GM23338 (cell line): ENCODE data around the gene AMFR. TPM values are rescaled to one million over a fixed set of nuclear protein-coding genes. Genes with fewer than 3 reads are reported as not detected.

ENCODE experiments used
- ATAC-seq: fragments of 200-7000 bp; cut with Tn5 transposase; 3 replicates; pipeline ENCODE4 v1.9.1; 2020
- DNase-seq: peaks from one replicate; pipeline ENCODE4 v3.0.0-alpha.2; 2015; ENCODE audit warnings: low spot score
- H2AFZ ChIP-seq: fragments of 200-600 bp; sonication (generic); 2 replicates; pipeline ENCODE4 v1.8.0; 2016; ENCODE audit warnings: antibody characterized with exemption, mild to moderate bottlenecking, moderate library complexity
- H3F3A ChIP-seq: fragments of 200-600 bp; sonication (generic); replicated peaks from 2 replicates; pipeline ENCODE4 v1.8.0; 2017; ENCODE audit warnings: antibody characterized with exemption, mixed run types, low read depth
- H3K27ac ChIP-seq: fragments of 200-600 bp; sonication (generic); 2 replicates; pipeline ENCODE4 v1.6.1; 2016; ENCODE audit warnings: low read depth
- H3K27me3 ChIP-seq: fragments of 200-600 bp; sonication (generic); 2 replicates; pipeline ENCODE4 v1.8.0; 2016; ENCODE audit warnings: mild to moderate bottlenecking, mixed run types, moderate library complexity; ENCODE audit not compliant: insufficient read depth
- H3K36me3 ChIP-seq: fragments of 200-600 bp; sonication (generic); 2 replicates; pipeline ENCODE4 v1.8.0; 2016; ENCODE audit warnings: mild to moderate bottlenecking; ENCODE audit not compliant: insufficient read depth
- H3K4me1 ChIP-seq: fragments of 200-600 bp; sonication (generic); 2 replicates; pipeline ENCODE4 v1.8.0; 2016; ENCODE audit warnings: mild to moderate bottlenecking, moderate library complexity; ENCODE audit not compliant: insufficient read depth
- H3K4me2 ChIP-seq: fragments of 200-600 bp; sonication (generic); 2 replicates; pipeline ENCODE4 v1.7.1; 2017; ENCODE audit warnings: mixed run types
- H3K4me3 ChIP-seq: fragments of 200-600 bp; sonication (generic); 2 replicates; pipeline ENCODE4 v1.6.1; 2016; ENCODE audit warnings: mixed run types
- H3K79me2 ChIP-seq: fragments of 200-600 bp; sonication (generic); replicated peaks from 2 replicates; pipeline ENCODE4 v1.8.0; 2017; ENCODE audit warnings: mild to moderate bottlenecking; ENCODE audit not compliant: insufficient read depth
- H3K9me2 ChIP-seq: fragments of 200-600 bp; sonication (generic); 2 replicates; pipeline ENCODE4 v1.8.0; 2017; ENCODE audit not compliant: insufficient read depth
- H4K20me1 ChIP-seq: fragments of 200-600 bp; sonication (generic); replicated peaks from 2 replicates; pipeline ENCODE4 v1.8.0; 2017; ENCODE audit warnings: mild to moderate bottlenecking; ENCODE audit not compliant: insufficient read depth
- H3K27ac Mint-ChIP-seq: 2 replicates; pipeline ENCODE4 v1.8.0; 2020; ENCODE audit warnings: inconsistent platforms, mild to moderate bottlenecking, moderate library complexity, mixed read lengths
- H3K27me3 Mint-ChIP-seq: 3 replicates; pipeline ENCODE4 v1.8.0; 2022; ENCODE audit warnings: low read depth, mild to moderate bottlenecking, moderate library complexity, mixed read lengths, inconsistent platforms; ENCODE audit not compliant: insufficient read depth, poor library complexity
- H3K36me3 Mint-ChIP-seq: 3 replicates; pipeline ENCODE4 v1.8.0; 2021; ENCODE audit warnings: low read depth, mild to moderate bottlenecking, inconsistent platforms, moderate library complexity, mixed read lengths
- H3K4me1 Mint-ChIP-seq: 3 replicates; pipeline ENCODE4 v1.8.0; 2020; ENCODE audit warnings: mild to moderate bottlenecking, inconsistent platforms, mixed read lengths
- H3K4me3 Mint-ChIP-seq: 3 replicates; pipeline ENCODE4 v1.8.0; 2021; ENCODE audit warnings: moderate library complexity, mild to moderate bottlenecking, inconsistent platforms, mixed read lengths
- H3K9me3 Mint-ChIP-seq: 3 replicates; pipeline ENCODE4 v1.8.0; 2020; ENCODE audit warnings: moderate library complexity, mild to moderate bottlenecking, inconsistent platforms, mixed read lengths
- EZH2 ChIP-seq: fragments of 200-600 bp; sonication (generic); IDR thresholded peaks from one replicate; pipeline ENCODE4 v1.8.0; 2017; ENCODE audit warnings: antibody characterized with exemption, mild to moderate bottlenecking, low read depth; ENCODE audit not compliant: unreplicated experiment
- NANOG ChIP-seq: IDR thresholded peaks from 2 replicates; pipeline ENCODE4 v1.6.1; 2016; ENCODE audit warnings: antibody characterized with exemption, borderline replicate concordance
- ZNF114 ChIP-seq: fragments of 250-450 bp; sonication (Bioruptor Pico); IDR thresholded peaks from 2 replicates; pipeline ENCODE4 v1.5.0; 2020; ENCODE audit warnings: mild to moderate bottlenecking, moderate library complexity
- polyA plus RNA-seq: library from polyadenylated mRNA; unstranded; fragments of >200 nt; fragmentation: Nextera tagmentation; extraction: Ambion mirVana; gene quantifications from 2 replicates; pipeline ENCODE4 v1.2.1, GENCODE V29; 2016
- total RNA-seq: library from RNA; depleted of rRNA; stranded (reverse); fragments of >200 nt; shearing (Covaris generic); gene quantifications from 2 replicates; pipeline ENCODE4 v1.2.3, GENCODE V29; 2014
- TF ChIP-seq, protein P1 (sequence below): fragments of 250-450 bp; sonication (Bioruptor Pico); IDR thresholded peaks from 2 replicates; pipeline ENCODE4 v1.5.0; 2020; ENCODE audit warnings: mild to moderate bottlenecking, moderate library complexity
- TF ChIP-seq, protein P2 (sequence below): IDR thresholded peaks from 2 replicates; pipeline ENCODE4 v1.6.1; 2016; ENCODE audit warnings: antibody characterized with exemption

The AMFR gene
- total and polyA plus RNA-seq, 2 experiments from 2014 or later: 9.0 to 41.1 TPM

DNA sequence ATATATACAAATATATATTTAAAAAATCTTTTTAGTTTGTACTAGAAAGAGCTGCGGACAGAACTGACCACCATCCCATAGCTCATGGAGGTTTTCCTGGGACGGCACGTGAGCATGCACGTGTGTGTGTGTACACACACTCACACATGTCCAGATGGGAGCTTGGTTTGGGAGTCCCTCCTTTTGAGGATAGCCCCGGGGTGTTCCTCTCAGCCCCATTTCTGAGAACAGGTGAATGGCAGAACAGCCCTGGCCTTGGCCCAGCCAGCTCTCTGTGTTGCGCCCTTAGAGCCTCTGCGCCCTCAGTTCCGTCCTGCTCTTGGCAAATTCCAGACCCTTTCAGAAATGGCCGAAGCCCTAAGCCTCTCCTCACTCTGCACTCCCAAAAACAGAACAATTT, 70.1 kb downstream of the AMFR start (continued):
- TF ChIP-seq, protein P1, sequence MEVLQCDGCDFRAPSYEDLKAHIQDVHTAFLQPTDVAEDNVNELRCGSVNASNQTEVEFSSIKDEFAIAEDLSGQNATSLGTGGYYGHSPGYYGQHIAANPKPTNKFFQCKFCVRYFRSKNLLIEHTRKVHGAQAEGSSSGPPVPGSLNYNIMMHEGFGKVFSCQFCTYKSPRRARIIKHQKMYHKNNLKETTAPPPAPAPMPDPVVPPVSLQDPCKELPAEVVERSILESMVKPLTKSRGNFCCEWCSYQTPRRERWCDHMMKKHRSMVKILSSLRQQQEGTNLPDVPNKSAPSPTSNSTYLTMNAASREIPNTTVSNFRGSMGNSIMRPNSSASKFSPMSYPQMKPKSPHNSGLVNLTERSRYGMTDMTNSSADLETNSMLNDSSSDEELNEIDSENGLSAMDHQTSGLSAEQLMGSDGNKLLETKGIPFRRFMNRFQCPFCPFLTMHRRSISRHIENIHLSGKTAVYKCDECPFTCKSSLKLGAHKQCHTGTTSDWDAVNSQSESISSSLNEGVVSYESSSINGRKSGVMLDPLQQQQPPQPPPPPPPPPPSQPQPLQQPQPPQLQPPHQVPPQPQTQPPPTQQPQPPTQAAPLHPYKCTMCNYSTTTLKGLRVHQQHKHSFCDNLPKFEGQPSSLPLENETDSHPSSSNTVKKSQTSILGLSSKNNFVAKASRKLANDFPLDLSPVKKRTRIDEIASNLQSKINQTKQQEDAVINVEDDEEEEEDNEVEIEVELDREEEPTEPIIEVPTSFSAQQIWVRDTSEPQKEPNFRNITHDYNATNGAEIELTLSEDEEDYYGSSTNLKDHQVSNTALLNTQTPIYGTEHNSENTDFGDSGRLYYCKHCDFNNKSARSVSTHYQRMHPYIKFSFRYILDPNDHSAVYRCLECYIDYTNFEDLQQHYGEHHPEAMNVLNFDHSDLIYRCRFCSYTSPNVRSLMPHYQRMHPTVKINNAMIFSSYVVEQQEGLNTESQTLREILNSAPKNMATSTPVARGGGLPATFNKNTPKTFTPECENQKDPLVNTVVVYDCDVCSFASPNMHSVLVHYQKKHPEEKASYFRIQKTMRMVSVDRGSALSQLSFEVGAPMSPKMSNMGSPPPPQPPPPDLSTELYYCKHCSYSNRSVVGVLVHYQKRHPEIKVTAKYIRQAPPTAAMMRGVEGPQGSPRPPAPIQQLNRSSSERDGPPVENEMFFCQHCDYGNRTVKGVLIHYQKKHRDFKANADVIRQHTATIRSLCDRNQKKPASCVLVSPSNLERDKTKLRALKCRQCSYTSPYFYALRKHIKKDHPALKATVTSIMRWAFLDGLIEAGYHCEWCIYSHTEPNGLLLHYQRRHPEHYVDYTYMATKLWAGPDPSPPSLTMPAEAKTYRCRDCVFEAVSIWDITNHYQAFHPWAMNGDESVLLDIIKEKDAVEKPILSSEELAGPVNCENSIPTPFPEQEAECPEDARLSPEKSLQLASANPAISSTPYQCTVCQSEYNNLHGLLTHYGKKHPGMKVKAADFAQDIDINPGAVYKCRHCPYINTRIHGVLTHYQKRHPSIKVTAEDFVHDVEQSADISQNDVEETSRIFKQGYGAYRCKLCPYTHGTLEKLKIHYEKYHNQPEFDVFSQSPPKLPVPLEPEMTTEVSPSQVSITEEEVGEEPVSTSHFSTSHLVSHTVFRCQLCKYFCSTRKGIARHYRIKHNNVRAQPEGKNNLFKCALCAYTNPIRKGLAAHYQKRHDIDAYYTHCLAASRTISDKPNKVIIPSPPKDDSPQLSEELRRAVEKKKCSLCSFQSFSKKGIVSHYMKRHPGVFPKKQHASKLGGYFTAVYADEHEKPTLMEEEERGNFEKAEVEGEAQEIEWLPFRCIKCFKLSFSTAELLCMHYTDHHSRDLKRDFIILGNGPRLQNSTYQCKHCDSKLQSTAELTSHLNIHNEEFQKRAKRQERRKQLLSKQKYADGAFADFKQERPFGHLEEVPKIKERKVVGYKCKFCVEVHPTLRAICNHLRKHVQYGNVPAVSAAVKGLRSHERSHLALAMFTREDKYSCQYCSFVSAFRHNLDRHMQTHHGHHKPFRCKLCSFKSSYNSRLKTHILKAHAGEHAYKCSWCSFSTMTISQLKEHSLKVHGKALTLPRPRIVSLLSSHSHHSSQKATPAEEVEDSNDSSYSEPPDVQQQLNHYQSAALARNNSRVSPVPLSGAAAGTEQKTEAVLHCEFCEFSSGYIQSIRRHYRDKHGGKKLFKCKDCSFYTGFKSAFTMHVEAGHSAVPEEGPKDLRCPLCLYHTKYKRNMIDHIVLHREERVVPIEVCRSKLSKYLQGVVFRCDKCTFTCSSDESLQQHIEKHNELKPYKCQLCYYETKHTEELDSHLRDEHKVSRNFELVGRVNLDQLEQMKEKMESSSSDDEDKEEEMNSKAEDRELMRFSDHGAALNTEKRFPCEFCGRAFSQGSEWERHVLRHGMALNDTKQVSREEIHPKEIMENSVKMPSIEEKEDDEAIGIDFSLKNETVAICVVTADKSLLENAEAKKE (CRISPR knock-in tag): no peak

DNA sequence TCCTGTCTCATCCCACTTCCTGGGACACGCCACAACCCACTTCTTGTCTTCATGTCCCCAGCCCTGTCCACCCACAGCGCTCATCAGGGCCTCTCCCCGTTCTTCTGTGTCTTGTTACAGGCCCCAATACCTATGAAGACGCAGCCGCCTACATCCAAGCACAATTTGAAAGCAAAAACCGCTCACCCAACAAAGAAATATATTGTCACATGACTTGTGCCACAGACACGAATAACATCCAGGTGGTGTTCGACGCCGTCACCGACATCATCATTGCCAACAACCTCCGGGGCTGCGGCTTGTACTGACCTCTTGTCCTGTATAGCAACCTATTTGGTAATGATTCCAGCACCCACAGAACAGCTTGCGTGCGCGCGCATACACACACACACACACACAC, 70.6 kb downstream of the AMFR start:
- H3K27ac Mint-ChIP-seq: no peak overlapping the region
- H3K4me1 ChIP-seq: peaks cover 23% of the 10 kb centered on the region
- TF ChIP-seq NANOG (no peak), EZH2 (no peak), ZNF114 (CRISPR knock-in tag) (no peak)
- TF ChIP-seq, protein P2, sequence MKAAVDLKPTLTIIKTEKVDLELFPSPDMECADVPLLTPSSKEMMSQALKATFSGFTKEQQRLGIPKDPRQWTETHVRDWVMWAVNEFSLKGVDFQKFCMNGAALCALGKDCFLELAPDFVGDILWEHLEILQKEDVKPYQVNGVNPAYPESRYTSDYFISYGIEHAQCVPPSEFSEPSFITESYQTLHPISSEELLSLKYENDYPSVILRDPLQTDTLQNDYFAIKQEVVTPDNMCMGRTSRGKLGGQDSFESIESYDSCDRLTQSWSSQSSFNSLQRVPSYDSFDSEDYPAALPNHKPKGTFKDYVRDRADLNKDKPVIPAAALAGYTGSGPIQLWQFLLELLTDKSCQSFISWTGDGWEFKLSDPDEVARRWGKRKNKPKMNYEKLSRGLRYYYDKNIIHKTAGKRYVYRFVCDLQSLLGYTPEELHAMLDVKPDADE: no peak
- TF ChIP-seq, protein P1 (CRISPR knock-in tag): no peak

More for the DNA sequence above, 70.6 kb downstream of the AMFR start:
- Mint-ChIP-seq H3K4me1 (peaks cover 37% of the 10 kb centered on the region), H3K4me3 (no peak overlapping the region), H3K27me3 (peaks cover 4% of the 10 kb centered on the region), H3K36me3 (no peaks in the 10 kb centered on the region; the same call in 2 of the 3 replicates), H3K9me3 (no peaks in the 10 kb centered on the region)
- Histone ChIP-seq H2AFZ (no peak overlapping the region), H3K4me3 (no peak overlapping the region), H3K27me3 (no peaks in the 10 kb centered on the region), H3F3A (no peaks in the 10 kb centered on the region; the same call in 1 of the 2 replicates), H3K9me2 (no peaks in the 10 kb centered on the region), H3K4me2 (no peak overlapping the region), H3K36me3 (no peaks in the 10 kb centered on the region), H3K27ac (no peak overlapping the region), H4K20me1 (no peaks in the 10 kb centered on the region), H3K79me2 (no peaks in the 10 kb centered on the region)
- ATAC-seq (no peak), DNase-seq (no peak)
